ENCODE measurements around the gene GRAMD1B.
"Not testable (repeated sequence)": the region's sequence is repeated elsewhere in the genome, so short reads cannot be mapped to it uniquely, and the experiment has no call there.

Gene GRAMD1B

GRCh38 chr11:123544631-123545375 lies 114.7 kb downstream of the GRAMD1B start:
- no peak for DNase-seq

- DNase-seq, result no peak
Measured at GRCh38 chr11:123545726-123546270, 115.7 kb downstream of the GRAMD1B start.

- no peak for DNase-seq
Measured at GRCh38 chr11:123546515-123546914, 116.4 kb downstream of the GRAMD1B start.

- no peak for DNase-seq
Measured at GRCh38 chr11:123547180-123547579, 117.1 kb downstream of the GRAMD1B start.

- DNase-seq, result no peak
Measured at GRCh38 chr11:123548774-123549173, 118.7 kb downstream of the GRAMD1B start.

- DNase-seq, result no peak
Measured at GRCh38 chr11:123549926-123550917, 120.2 kb downstream of the GRAMD1B start.

- no peak for DNase-seq
Measured at GRCh38 chr11:123551079-123551478, 121.0 kb downstream of the GRAMD1B start.

GRCh38 chr11:123556633-123557032 lies 126.6 kb downstream of the GRAMD1B start:
- no peak for DNase-seq

GRCh38 chr11:123558536-123559315 lies 128.7 kb downstream of the GRAMD1B start:
- DNase-seq, result no peak

- DNase-seq, result no peak
Measured at GRCh38 chr11:123559523-123559955, 129.5 kb downstream of the GRAMD1B start.

- no peak for DNase-seq
Measured at GRCh38 chr11:123560006-123560405, 129.9 kb downstream of the GRAMD1B start.

- DNase-seq, result no peak
Measured at GRCh38 chr11:123561431-123561800, 131.3 kb downstream of the GRAMD1B start.

GRCh38 chr11:123562158-123562557 lies 132.1 kb downstream of the GRAMD1B start:
- DNase-seq, result no peak

GRCh38 chr11:123562829-123563228 lies 132.8 kb downstream of the GRAMD1B start:
- DNase-seq, result no peak

- no peak for DNase-seq
Measured at GRCh38 chr11:123564221-123564620, 134.2 kb downstream of the GRAMD1B start.

GRCh38 chr11:123566852-123567251 lies 136.8 kb downstream of the GRAMD1B start:
- no peak for DNase-seq

GRCh38 chr11:123567466-123567865 lies 137.4 kb downstream of the GRAMD1B start:
- no peak for DNase-seq

- no peak for DNase-seq
Measured at GRCh38 chr11:123568367-123568870, 138.3 kb downstream of the GRAMD1B start.

GRCh38 chr11:123569393-123569792 lies 139.3 kb downstream of the GRAMD1B start:
- DNase-seq, result no peak

- DNase-seq, result no peak
Measured at GRCh38 chr11:123570939-123571580, 141.0 kb downstream of the GRAMD1B start.

- not testable (repeated sequence) for DNase-seq
Measured at GRCh38 chr11:123572791-123573190, 142.7 kb downstream of the GRAMD1B start.

GRCh38 chr11:123573286-123573685 lies 143.2 kb downstream of the GRAMD1B start:
- DNase-seq, result no peak
